ENCODE results near the gene PLCXD3. TPM values are rescaled to one million over a fixed set of nuclear protein-coding genes. Genes with fewer than 3 reads are reported as not detected.

Gene PLCXD3
- total RNA-seq, 2 experiments from 2014 or later = not detected

DNA sequence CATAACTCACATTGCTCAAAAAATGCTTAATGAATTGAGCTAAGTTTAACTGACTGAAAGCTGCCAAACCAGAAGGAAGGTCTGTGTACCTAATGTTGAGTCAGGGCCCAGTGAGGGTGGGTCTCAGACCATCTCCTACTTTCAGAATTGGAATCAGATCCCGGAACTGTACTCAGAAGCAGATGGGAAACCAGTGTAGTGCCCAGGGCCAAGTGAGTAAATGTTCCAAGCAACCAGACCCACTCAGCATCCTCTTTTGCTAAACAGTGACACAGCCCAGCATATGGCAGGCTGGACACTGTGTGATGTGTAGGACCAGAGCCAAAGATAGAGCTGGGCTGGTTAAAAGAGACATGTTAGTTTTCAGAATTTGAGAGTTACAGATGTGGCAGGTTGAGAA is 94.1 kb downstream of the PLCXD3 start:
- Mint-ChIP-seq H3K36me3 (ENCODE audit: low read depth) (no peaks in the 10 kb centered on the region), H3K9me3 (no peaks in the 10 kb centered on the region), H3K4me3 (no peak overlapping the region), H3K4me1 (no peaks in the 10 kb centered on the region), H3K27ac (no peak overlapping the region), H3K27me3 (no peaks in the 10 kb centered on the region)
- POLR2A ChIA-PET = no interaction called here
- DNase-seq = no peak
- CTCF ChIA-PET = no interaction called here

DNA sequence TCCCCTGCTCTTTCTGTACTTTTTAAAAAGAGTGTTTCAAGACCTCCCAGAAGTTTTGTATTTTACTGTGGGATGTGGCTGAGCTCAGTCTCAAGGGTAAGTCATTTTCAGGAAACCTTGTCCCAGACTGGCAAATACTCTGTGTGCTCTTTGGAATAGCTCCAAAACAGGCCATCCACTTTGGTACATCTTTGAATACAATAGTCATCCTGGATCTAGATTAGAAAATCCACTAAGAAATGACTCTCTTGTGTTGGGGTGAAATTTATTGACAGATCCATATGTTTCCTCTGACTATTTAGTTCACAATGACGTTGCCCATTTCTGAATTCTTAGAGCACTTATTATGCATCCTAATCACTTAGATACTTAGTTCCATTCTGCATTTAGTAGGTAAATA is 95.2 kb downstream of the PLCXD3 start:
- Mint-ChIP-seq H3K27ac (no peak overlapping the region), H3K4me3 (no peak overlapping the region)

DNA sequence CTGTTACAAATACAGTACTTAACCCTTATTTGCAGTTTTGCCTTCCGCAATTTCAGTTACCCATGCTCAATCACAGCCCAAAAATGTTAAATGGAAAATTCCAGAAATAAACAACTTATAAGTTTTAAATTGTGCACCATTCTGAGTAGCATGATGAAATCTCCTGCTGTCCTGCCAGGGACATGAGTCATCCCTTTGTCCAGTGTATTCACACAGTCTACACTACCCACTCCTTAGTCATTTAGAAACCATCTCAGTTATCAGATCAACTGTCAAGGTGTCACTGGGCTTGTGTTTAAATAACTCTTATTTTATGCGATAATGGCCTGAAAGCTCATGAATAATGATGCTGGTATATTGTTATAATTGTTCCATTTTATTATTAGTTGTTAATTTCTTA is 95.8 kb downstream of the PLCXD3 start:
- no peaks in the 10 kb centered on the region for H3K27me3 Mint-ChIP-seq
- H3K27ac Mint-ChIP-seq = no peak overlapping the region
- ChIA-PET POLR2A (no interaction called here), CTCF (no interaction called here)
- no peak overlapping the region for H3K4me3 Mint-ChIP-seq
- no peaks in the 10 kb centered on the region for H3K36me3 Mint-ChIP-seq (ENCODE audit: low read depth)
- H3K4me1 Mint-ChIP-seq = no peaks in the 10 kb centered on the region
- H3K9me3 Mint-ChIP-seq = no peaks in the 10 kb centered on the region
- DNase-seq = no peak

More for the DNA sequence above, 95.2 kb downstream of the PLCXD3 start:
- Mint-ChIP-seq H3K9me3 (no peaks in the 10 kb centered on the region), H3K4me1 (no peaks in the 10 kb centered on the region), H3K36me3 (ENCODE audit: low read depth) (no peaks in the 10 kb centered on the region), H3K27me3 (no peaks in the 10 kb centered on the region)
- POLR2A ChIA-PET = no interaction called here
- DNase-seq = no peak
- CTCF ChIA-PET = no interaction called here

DNA sequence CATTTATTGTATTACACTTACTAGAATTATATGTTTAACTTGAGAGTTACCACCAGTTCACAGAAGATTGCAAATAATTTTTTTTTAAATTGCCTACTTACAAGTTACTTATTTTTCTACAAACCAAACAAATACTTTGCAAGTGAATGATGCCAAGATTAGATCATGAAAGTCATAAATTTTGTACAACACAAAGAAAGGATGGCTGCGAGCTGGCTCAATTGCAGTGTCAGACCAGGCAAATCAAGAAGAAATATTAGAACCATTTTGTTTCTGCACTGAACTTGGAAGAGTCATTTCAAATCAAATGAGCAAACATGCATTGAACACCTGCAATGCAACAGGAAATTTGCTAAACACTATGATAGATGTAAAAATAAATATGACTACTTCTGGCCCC is 97.3 kb downstream of the PLCXD3 start:
- H3K4me1 Mint-ChIP-seq = no peaks in the 10 kb centered on the region
- no peaks in the 10 kb centered on the region for H3K36me3 Mint-ChIP-seq (ENCODE audit: low read depth)
- H3K4me3 Mint-ChIP-seq = no peak overlapping the region
- H3K27me3 Mint-ChIP-seq = no peaks in the 10 kb centered on the region
- no peaks in the 10 kb centered on the region for H3K9me3 Mint-ChIP-seq
- CTCF ChIA-PET = no interaction called here
- DNase-seq = no peak
- POLR2A ChIA-PET = no interaction called here
- H3K27ac Mint-ChIP-seq = no peak overlapping the region

DNA sequence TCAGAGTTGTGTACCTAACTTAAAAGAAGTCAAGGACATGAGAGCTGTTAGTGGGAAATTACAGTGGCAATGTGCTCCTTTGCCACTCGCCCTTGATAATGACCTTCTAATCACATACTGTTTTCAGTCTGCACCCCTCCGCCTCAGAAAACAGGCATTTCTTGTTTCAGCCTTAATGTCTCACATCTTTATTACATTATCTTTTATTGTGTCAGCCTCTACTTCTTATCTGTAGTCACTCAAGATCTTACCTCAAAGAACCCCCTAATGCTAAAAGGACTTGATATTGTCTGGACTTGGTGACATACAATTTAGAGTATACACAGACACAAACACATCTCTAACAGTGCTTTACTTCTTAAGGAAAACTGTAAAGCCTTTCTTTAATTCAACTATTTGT is 97.9 kb downstream of the PLCXD3 start:
- no peaks in the 10 kb centered on the region for H3K4me1 Mint-ChIP-seq
- no peak for DNase-seq
- H3K9me3 Mint-ChIP-seq = no peaks in the 10 kb centered on the region
- no peaks in the 10 kb centered on the region for H3K27me3 Mint-ChIP-seq
- no peaks in the 10 kb centered on the region for H3K36me3 Mint-ChIP-seq (ENCODE audit: low read depth)
- CTCF ChIA-PET = no interaction called here
- H3K27ac Mint-ChIP-seq = no peak overlapping the region
- no peak overlapping the region for H3K4me3 Mint-ChIP-seq
- POLR2A ChIA-PET = no interaction called here

DNA sequence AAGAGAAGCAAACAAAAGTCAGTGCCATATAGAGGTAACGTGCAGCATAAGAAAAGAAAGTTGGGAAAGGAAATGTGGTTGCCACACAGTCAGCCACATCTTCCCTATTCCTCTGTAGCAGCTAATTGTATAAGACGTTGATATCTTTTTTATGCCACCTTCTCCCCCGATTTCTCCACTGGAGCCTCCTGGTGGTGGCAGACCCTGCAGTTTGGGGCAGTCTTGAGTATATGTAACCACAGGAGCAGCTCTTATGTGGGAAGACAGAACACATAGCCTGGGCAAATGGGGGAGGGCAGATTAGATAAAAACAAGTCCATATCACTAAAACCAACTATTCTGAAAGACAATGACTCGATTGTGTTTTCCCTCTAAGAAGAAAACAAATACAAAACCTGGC is 99.7 kb downstream of the PLCXD3 start:
- POLR2A ChIA-PET = no interaction called here
- Mint-ChIP-seq H3K9me3 (no peaks in the 10 kb centered on the region), H3K4me1 (no peaks in the 10 kb centered on the region), H3K27ac (no peak overlapping the region), H3K4me3 (no peak overlapping the region), H3K36me3 (ENCODE audit: low read depth) (no peaks in the 10 kb centered on the region), H3K27me3 (no peaks in the 10 kb centered on the region)
- no peak for DNase-seq
- CTCF ChIA-PET = no interaction called here

DNA sequence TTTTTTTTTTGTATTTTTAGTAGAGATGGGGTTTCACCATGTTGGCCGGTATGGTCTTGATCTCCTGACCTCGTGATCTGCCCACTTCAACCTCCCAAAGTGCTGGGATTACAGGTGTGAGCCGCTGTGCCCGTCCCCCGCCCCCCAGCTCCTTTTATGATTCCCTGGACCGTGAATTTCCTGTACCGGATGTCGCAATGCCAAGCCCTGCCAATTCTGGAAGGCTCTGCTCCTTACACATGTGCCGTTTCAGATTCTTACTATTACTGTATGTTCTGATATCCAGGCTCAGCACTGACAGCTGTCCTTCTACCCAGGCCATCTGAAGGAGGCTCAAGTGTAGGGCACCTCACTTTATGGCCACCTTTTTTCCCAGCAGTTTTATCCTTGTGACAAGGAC is 100.1 kb downstream of the PLCXD3 start:
- CTCF ChIA-PET = no interaction called here
- no peaks in the 10 kb centered on the region for H3K9me3 Mint-ChIP-seq
- DNase-seq = no peak
- no peak overlapping the region for H3K27ac Mint-ChIP-seq
- H3K36me3 Mint-ChIP-seq (ENCODE audit: low read depth) = no peaks in the 10 kb centered on the region
- no peaks in the 10 kb centered on the region for H3K4me1 Mint-ChIP-seq
- POLR2A ChIA-PET = no interaction called here
- H3K27me3 Mint-ChIP-seq = no peaks in the 10 kb centered on the region
- no peak overlapping the region for H3K4me3 Mint-ChIP-seq

DNA sequence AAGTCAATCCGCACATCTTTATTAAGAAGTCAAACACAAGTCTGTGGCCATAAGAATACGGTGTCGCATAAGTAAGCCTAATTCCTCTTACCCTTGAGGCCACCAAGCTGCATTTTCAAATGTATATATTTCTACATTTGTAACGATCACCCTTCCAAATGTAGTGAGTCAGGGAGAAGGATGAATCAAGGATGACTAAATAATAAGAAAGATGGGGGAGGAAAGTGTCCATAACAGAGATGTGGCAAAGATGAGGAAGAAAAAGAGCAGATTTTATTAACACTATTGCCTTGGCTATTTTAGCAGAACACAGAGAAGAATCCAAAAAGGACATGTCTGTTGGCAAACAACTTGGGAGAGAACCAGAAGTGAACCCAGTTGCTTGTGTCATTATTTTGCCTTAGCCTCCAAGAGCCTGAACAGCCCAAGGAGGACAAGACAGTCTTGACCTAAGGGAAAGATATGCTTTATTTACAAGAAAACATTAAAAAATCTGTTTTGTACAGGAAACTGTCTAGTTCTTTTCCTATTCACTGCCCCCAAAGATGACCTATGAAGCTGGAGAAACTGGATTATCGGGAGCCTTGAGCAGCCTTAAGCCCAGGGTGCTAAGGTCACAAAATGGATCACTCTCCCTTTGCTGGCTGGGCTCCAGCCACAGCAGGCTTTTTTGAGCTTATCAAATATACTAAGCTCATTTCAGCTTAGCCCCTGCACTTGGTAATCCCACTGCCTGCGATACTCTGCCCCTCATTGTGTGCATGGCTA is 101.5 kb downstream of the PLCXD3 start:
- H3K9me3 Mint-ChIP-seq = no peaks in the 10 kb centered on the region
- no peak overlapping the region for H3K27ac Mint-ChIP-seq
- ChIA-PET CTCF (no interaction called here), POLR2A (no interaction called here)
- no peaks in the 10 kb centered on the region for H3K4me1 Mint-ChIP-seq
- DNase-seq = no peak
- H3K36me3 Mint-ChIP-seq (ENCODE audit: low read depth) = no peaks in the 10 kb centered on the region
- H3K27me3 Mint-ChIP-seq = no peaks in the 10 kb centered on the region
- H3K4me3 Mint-ChIP-seq = no peak overlapping the region

DNA sequence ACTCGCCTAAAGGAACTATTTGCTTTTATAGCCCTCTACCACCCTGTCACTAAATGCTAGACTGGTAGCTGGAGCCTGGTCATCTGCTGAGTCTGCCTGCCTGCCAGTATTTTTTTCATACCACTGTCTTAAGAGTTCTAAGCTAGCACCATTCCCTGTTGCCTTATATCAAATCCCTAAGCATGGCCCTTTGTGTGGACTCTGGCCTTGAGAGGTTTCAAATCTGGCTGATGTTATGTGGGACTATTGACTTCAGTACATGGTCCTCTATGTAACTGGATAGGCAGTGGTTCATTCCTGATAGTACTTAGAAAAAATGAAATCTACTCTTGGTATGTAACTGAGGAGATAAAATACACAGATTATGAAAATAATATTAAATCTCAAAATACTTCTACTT is 103.5 kb downstream of the PLCXD3 start:
- POLR2A ChIA-PET = no interaction called here
- Mint-ChIP-seq H3K27ac (no peak overlapping the region), H3K4me3 (no peak overlapping the region)

DNA sequence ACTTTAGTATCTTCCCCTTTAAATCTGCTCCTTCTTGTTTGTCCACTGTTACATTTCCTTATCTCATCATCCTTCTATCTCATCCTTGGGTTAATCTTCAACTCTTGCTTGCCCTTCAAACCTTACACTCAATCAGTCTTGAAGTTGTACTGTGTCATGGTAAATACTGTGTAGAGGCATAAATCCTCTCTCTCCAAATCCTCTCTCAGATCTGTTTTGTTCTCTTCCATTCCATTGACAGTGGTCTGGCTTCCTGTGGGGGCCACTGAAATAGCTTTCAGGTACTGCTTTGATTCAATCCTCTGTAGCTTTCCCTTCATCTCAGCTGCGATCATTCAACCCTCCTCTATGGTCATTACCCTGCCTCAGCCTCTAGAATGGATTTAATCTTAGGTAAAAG is 104.0 kb downstream of the PLCXD3 start:
- Mint-ChIP-seq H3K9me3 (no peaks in the 10 kb centered on the region), H3K27ac (no peak overlapping the region), H3K4me1 (no peaks in the 10 kb centered on the region), H3K27me3 (no peaks in the 10 kb centered on the region), H3K36me3 (ENCODE audit: low read depth) (no peaks in the 10 kb centered on the region), H3K4me3 (no peak overlapping the region)
- ChIA-PET CTCF (no interaction called here), POLR2A (no interaction called here)
- DNase-seq = no peak

More for the DNA sequence above, 103.5 kb downstream of the PLCXD3 start:
- DNase-seq = no peak
- H3K4me1 Mint-ChIP-seq = no peaks in the 10 kb centered on the region
- CTCF ChIA-PET = no interaction called here
- H3K36me3 Mint-ChIP-seq (ENCODE audit: low read depth) = no peaks in the 10 kb centered on the region
- no peaks in the 10 kb centered on the region for H3K27me3 Mint-ChIP-seq
- H3K9me3 Mint-ChIP-seq = no peaks in the 10 kb centered on the region

DNA sequence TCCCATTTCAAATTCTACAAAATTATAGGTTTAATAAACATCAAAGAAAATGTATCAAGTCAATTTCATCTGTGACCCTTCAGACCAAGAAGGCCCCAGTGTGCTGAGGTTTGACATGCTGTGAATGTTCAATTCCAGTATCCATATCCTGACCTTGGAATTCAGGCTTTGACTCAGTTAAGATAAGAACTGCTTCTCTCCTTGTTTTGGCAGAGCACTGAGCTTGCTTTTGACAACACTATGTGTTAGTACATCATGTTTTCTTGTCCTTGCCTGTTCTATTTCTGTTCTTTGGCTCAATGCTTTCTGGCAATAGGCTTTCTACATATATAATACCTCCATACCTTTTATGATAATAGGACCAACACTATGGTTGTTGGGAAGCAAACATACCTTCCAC is 105.6 kb downstream of the PLCXD3 start:
- no peak overlapping the region for H3K4me3 Mint-ChIP-seq
- no peaks in the 10 kb centered on the region for H3K27me3 Mint-ChIP-seq
- ChIA-PET CTCF (no interaction called here), POLR2A (no interaction called here)
- no peak for DNase-seq
- H3K4me1 Mint-ChIP-seq = no peaks in the 10 kb centered on the region
- H3K9me3 Mint-ChIP-seq = no peaks in the 10 kb centered on the region
- no peak overlapping the region for H3K27ac Mint-ChIP-seq
- no peaks in the 10 kb centered on the region for H3K36me3 Mint-ChIP-seq (ENCODE audit: low read depth)

DNA sequence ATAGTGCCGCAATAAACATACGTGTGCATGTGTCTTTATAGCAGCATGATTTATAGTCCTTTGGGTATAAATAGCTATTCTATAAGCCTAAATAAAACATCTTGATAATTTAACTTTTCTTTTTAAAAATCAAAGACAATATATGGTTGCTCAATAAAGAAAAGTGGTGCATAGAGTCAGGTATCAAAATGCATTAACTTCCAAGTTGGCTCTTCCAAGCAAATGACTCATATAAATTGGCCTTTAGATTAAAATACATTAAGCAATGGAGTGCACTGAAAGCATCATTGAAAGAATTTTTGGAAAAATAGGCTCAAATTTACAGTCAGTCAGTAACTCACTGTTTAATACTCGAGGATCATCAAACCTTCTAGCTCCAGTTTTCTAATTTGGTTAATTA is 106.6 kb downstream of the PLCXD3 start:
- Mint-ChIP-seq H3K27ac (no peak overlapping the region), H3K4me1 (no peaks in the 10 kb centered on the region), H3K9me3 (peaks cover under 1% of the 10 kb centered on the region), H3K36me3 (ENCODE audit: low read depth) (no peaks in the 10 kb centered on the region), H3K4me3 (no peak overlapping the region), H3K27me3 (no peaks in the 10 kb centered on the region)
- POLR2A ChIA-PET = no interaction called here
- CTCF ChIA-PET = no interaction called here
- DNase-seq = no peak

DNA sequence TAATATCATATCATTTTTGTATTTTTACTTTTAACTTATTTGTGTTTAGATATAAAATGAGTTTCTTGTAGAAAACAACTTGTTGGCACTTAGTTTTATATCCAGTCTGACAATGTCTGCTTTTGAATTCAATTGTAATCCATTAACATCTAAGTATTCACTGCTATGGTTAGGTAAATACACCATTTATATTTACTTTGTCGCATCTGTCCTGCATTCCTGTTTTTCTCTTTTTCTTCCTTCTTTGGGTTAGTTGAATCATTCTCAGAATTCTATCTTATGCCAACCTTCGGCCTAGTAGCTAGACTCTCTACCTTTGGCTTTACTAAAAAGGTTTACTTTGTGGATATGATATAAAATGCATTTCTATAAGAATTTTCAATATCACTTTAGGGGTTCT is 107.6 kb downstream of the PLCXD3 start:
- ChIA-PET CTCF (no interaction called here), POLR2A (no interaction called here)

DNA sequence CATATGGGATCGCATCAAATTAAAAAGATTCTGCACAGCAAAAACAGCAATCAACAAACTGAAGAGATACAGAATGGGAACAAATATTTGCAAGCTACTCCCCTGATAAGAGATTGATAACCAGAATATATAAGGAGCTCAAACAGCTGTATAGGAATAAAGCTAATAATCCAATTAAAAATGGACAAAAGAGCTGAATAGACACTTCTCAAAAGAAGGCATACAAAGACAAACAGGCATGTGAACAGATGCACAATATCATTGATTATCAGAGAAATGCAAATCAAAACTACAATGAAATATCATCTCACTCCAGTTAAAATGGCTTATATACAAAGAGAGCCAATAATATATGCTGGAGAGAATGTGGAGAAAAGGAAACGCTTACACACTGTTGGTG is 110.6 kb downstream of the PLCXD3 start:
- Mint-ChIP-seq H3K4me1 (no peaks in the 10 kb centered on the region), H3K36me3 (ENCODE audit: low read depth) (no peaks in the 10 kb centered on the region), H3K4me3 (no peak overlapping the region), H3K27me3 (no peaks in the 10 kb centered on the region), H3K9me3 (peaks cover 5% of the 10 kb centered on the region), H3K27ac (no peak overlapping the region)
- ChIA-PET POLR2A (no interaction called here), CTCF (no interaction called here)
- DNase-seq = no peak

More for the DNA sequence above, 107.6 kb downstream of the PLCXD3 start:
- H3K27me3 Mint-ChIP-seq = no peaks in the 10 kb centered on the region
- peaks cover 5% of the 10 kb centered on the region for H3K9me3 Mint-ChIP-seq
- H3K36me3 Mint-ChIP-seq (ENCODE audit: low read depth) = no peaks in the 10 kb centered on the region
- H3K27ac Mint-ChIP-seq = no peak overlapping the region
- no peaks in the 10 kb centered on the region for H3K4me1 Mint-ChIP-seq
- H3K4me3 Mint-ChIP-seq = no peak overlapping the region
- no peak for DNase-seq

DNA sequence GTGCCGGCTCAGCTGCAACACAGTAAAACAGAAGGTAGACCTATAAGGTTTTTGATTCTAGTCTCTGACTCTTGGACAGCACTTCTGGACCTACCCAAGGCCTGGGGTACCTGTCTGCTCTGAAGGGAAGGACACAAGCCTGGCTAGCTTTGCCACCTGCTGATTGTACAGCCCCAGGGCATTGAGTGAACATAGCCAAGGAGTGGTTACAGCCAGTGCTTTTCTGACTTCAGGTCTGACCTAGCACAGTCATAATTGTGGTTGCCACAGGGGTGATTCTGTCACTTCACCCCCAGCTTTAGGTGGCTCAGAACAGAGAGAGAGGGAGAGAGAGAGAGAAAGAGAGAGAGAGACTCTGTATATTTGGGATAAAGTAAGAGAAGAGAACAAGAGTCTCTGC is 118.4 kb downstream of the PLCXD3 start:
- ChIA-PET CTCF (no interaction called here), POLR2A (no interaction called here)
- H3K27me3 Mint-ChIP-seq = no peaks in the 10 kb centered on the region
- no peak overlapping the region for H3K27ac Mint-ChIP-seq
- no peaks in the 10 kb centered on the region for H3K9me3 Mint-ChIP-seq
- no peak overlapping the region for H3K4me3 Mint-ChIP-seq
- H3K36me3 Mint-ChIP-seq (ENCODE audit: low read depth) = no peaks in the 10 kb centered on the region
- no peak for DNase-seq
- H3K4me1 Mint-ChIP-seq = no peaks in the 10 kb centered on the region

Measured in activated CD4-positive, alpha-beta memory T cell treated with anti-CD3 and anti-CD28 coated beads, Interleukin-2, amount 10 ng/mL, durations not matched to agents 7 days and 5 days (primary cell).